ENCODE measurements around the gene CENPA. TPM values are rescaled to one million over a fixed set of nuclear protein-coding genes. Genes with fewer than 3 reads are reported as not detected.
"Not testable (repeated sequence)": the region's sequence is repeated elsewhere in the genome, so short reads cannot be mapped to it uniquely, and the experiment has no call there.

Gene CENPA
- total and polyA plus RNA-seq, 3 donors from 2014 or later: 2.8 to 5.8 (median 5.0) TPM

DNA sequence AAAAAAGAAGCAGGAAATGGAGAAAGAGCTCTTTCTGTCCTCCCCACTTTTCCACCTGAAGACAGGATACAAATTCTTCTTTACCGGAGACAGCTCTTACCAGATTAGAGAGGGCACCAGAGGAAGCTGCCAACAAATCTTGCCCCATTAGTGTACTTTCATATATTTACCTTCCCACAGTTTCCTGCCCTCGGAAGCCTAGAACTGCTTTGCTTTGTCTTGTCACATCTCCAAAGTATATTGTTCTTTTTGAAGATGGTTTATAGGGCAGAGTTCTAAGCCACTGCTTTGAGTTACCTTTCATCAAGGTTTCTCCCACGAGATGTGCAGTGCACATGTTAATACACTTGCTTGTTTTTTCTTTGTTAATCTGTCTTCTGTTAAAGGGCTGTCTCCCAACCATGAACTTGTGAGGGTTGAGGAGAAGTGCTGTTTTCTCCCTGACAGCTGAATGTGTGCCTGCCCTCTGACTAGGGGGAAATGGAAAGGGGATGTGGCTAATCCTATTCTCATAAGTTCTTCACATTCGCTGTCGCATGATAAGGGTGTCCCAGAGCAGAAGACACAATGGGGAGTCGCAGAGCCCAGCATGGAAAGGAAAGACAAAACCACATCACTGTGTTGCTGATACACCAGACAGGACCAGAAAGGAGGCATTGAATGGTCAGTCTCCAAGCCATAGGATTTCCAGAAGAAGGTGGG, 24.2 kb downstream of the CENPA start:
- 73 to 81% methylated on average over 6 of the region's 6 CpGs for WGBS, 2 donors
- no peaks in the 10 kb centered on the region for H3K4me1 ChIP-seq
- DNase-seq: no peak

DNA sequence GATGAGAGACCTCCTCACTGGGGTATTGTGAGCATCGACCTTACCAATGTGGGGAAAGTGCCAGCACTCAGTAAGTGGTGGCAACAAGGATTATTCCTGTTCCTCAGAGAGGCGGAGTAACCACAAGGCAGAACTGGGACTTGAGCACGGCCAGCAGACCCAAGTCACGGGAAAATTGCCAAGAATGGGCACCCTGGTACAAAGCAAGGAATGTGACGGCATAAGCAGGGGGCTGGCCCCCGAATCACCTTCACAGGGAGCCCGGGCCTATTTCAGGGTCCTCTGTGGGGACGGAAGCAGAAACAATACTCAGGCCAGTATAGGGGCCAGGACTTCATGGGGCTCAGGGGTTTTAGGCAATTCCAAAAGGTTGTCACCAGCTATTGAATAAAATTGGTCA, 25.4 kb downstream of the CENPA start:
- DNase-seq: no peak
- TF ChIP-seq POLR2A (IDR thresholded peaks at IDR 0.05): no peak
- TF ChIP-seq, protein P1, sequence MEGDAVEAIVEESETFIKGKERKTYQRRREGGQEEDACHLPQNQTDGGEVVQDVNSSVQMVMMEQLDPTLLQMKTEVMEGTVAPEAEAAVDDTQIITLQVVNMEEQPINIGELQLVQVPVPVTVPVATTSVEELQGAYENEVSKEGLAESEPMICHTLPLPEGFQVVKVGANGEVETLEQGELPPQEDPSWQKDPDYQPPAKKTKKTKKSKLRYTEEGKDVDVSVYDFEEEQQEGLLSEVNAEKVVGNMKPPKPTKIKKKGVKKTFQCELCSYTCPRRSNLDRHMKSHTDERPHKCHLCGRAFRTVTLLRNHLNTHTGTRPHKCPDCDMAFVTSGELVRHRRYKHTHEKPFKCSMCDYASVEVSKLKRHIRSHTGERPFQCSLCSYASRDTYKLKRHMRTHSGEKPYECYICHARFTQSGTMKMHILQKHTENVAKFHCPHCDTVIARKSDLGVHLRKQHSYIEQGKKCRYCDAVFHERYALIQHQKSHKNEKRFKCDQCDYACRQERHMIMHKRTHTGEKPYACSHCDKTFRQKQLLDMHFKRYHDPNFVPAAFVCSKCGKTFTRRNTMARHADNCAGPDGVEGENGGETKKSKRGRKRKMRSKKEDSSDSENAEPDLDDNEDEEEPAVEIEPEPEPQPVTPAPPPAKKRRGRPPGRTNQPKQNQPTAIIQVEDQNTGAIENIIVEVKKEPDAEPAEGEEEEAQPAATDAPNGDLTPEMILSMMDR (IDR thresholded peaks at IDR 0.05): no peak
- Histone ChIP-seq H3K9me3 (no peaks in the 10 kb centered on the region), H3K27me3 (no peaks in the 10 kb centered on the region), H3K4me1 (no peaks in the 10 kb centered on the region), H3K36me3 (ENCODE audit: low read depth, missing control alignments) (no peaks in the 10 kb centered on the region), H3K4me3 (no peak overlapping the region), H3K27ac (no peak overlapping the region)
- WGBS, 2 donors: 89 to 92% methylated on average over 5 to 8 of the region's 8 CpGs
- intact Hi-C loops (cut with DNase I; ENCODE audit: low total_unique reads): no loop called here

More for the DNA sequence above, 24.2 kb downstream of the CENPA start:
- intact Hi-C loops (cut with DNase I; ENCODE audit: low total_unique reads): no loop called here
- Histone ChIP-seq H3K4me3 (no peak overlapping the region), H3K27ac (no peak overlapping the region), H3K36me3 (ENCODE audit: low read depth, missing control alignments) (no peaks in the 10 kb centered on the region), H3K27me3 (no peaks in the 10 kb centered on the region), H3K9me3 (no peaks in the 10 kb centered on the region)
- no peak for TF ChIP-seq POLR2A (IDR thresholded peaks at IDR 0.05)
- TF ChIP-seq, protein P1 (IDR thresholded peaks at IDR 0.05): no peak

DNA sequence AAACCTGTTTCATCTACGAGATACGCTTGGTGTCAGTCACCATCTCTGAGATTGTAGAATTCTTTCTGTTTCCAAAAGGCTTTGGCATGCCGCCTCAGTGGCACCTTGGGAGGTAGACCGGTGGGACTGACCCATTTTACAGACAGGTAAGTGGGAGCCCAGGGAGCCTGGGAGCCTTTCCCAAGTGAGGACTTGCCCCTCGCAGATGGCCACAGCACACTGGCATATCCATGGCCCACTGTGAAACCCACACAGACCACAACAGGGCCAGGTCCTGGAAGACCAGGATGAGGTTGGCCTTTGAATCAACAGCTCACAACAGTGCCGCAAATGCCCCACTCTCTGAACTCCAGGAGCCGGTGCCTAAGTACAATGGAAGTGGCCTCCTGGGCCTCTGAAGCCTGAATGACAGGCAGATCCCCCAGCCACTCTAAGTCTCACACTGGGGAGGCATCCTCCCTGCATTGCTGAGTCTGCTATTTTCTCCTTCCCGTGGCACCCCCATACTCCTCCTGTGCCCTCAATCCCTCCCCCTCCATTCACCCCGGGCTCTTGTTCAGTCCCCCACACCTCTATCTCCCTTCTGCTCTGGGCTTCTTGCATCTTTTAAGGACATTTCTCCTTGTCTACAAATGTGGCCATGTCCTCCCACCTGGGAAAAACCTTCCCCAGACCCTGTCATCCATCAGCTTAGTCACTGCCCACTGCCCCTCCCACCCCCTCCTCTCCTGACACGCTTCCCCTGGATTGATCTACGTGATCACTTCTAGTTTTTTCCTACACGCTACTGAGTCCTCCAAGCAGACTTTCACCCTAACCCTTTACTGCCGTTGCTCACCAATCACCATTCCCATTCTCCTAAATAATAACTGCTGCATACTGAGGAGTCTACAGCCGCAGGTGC, 26.2 kb downstream of the CENPA start:
- Histone ChIP-seq H3K9me3 (no peaks in the 10 kb centered on the region), H3K27me3 (no peaks in the 10 kb centered on the region), H3K27ac (no peak overlapping the region), H3K36me3 (ENCODE audit: low read depth, missing control alignments) (no peaks in the 10 kb centered on the region), H3K4me3 (no peak overlapping the region), H3K4me1 (no peaks in the 10 kb centered on the region)
- no peak for DNase-seq
- TF ChIP-seq, protein P1 (IDR thresholded peaks at IDR 0.05): no peak
- no peak for TF ChIP-seq POLR2A (IDR thresholded peaks at IDR 0.05)
- WGBS, 2 donors: 80% methylated on average over 13 to 14 of the region's 14 CpGs
- intact Hi-C loops (cut with DNase I; ENCODE audit: low total_unique reads): no loop called here

DNA sequence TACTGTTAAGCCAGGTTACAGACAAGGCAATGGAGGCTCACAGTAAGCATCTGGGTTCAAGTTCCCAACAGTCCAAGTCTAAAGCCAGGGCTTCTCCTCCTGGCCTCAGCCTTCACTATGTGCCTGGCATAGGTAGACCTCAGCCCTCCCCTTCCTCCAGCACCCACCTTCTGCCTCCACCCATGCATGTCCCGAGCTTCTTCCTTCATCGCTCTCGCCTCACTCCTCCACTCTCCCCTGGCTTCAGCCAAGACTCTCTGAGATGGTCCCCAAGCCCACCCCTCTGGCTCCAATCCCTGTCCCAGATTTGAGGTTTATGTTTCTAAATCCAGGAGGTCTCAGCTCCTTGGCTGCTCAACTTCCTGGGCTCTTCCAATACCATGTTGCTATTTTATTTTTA, 26.9 kb downstream of the CENPA start:
- H3K4me3 ChIP-seq: no peak overlapping the region
- no peaks in the 10 kb centered on the region for H3K36me3 ChIP-seq (ENCODE audit: low read depth, missing control alignments)
- intact Hi-C loops (cut with DNase I; ENCODE audit: low total_unique reads): no loop called here
- DNase-seq: no peak
- TF ChIP-seq, protein P1 (IDR thresholded peaks at IDR 0.05): no peak
- TF ChIP-seq POLR2A (IDR thresholded peaks at IDR 0.05): no peak
- H3K9me3 ChIP-seq: no peaks in the 10 kb centered on the region
- no peaks in the 10 kb centered on the region for H3K4me1 ChIP-seq
- 96 to 97% methylated on average over 3 of the region's 3 CpGs for WGBS, 2 donors
- H3K27ac ChIP-seq: no peak overlapping the region
- no peaks in the 10 kb centered on the region for H3K27me3 ChIP-seq

DNA sequence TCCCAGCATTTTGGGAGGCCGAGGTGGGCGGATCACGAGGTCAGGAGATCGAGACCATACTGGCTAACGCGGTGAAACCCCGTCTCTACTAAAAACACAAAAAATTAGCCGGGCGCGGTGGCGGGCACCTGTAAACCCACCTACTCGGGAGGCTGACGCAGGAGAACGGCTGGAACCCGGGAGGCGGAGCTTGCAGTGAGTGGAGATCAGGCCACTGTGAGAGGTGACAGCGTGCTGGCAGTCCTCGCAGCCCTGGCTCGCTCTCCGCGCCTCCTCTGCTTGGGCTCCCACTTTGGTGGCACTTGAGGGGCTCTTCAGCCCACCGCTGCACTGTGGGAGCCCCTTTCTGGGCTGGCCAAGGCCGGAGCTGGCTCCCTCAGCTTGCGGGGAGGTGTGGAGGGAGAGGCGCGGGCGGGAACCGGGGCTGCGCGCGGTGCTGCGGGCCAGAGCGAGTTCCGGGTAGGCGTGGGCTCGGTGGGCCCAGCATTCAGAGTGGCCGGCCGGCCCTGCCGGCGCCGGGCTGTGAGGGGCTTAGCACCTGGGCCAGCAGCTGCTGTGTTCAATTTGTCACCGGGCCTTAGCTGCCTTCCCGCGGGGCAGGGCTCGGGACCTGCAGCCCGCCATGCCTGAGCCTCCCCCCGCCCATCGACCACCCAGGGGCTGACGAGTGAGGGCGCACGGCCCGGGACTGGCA, 28.4 kb downstream of the CENPA start:
- DNase-seq; H3K27ac ChIP-seq; H3K9me3 ChIP-seq; intact Hi-C loops (cut with DNase I; ENCODE audit: low total_unique reads); H3K36me3 ChIP-seq (ENCODE audit: low read depth, missing control alignments); H3K4me1 ChIP-seq; H3K27me3 ChIP-seq: not testable (repeated sequence)
- peak overlapping the region; percentile 41 to 50 for H3K4me3 ChIP-seq
- 62 to 78% methylated on average over 18 to 52 of the region's 52 CpGs for WGBS, 2 donors
